Mucosa of stomach (tissue), 1 donor: ENCODE measurements around the gene ESCO1.
"Not testable (repeated sequence)": the region's sequence is repeated elsewhere in the genome, so short reads cannot be mapped to it uniquely, and the experiment has no call there.

ENCODE experiments used
- H3K27me3 ChIP-seq: one replicate; pipeline ENCODE4 v1.7.0; 2013; ENCODE audit warnings: mild to moderate bottlenecking, low read length; ENCODE audit not compliant: control insufficient read depth, insufficient read depth
- H3K36me3 ChIP-seq: one replicate; pipeline ENCODE4 v1.7.0; 2013; ENCODE audit warnings: low read length; ENCODE audit not compliant: control insufficient read depth, insufficient read depth
- H3K4me1 ChIP-seq: one replicate; pipeline ENCODE4 v1.7.0; 2013; ENCODE audit warnings: mild to moderate bottlenecking, low read length; ENCODE audit not compliant: control insufficient read depth, insufficient read depth
- H3K4me3 ChIP-seq: one replicate; pipeline ENCODE4 v1.7.0; 2013; ENCODE audit warnings: low read length
- H3K9ac ChIP-seq: one replicate; pipeline ENCODE4 v1.7.0; 2013; ENCODE audit warnings: mild to moderate bottlenecking, low read length, moderate library complexity
- H3K9me3 ChIP-seq: one replicate; pipeline ENCODE4 v1.7.0; 2013; ENCODE audit warnings: mild to moderate bottlenecking, low read length, moderate library complexity; ENCODE audit not compliant: control insufficient read depth
- donor health status: Pancreatic carcinoma.

Gene ESCO1

DNA sequence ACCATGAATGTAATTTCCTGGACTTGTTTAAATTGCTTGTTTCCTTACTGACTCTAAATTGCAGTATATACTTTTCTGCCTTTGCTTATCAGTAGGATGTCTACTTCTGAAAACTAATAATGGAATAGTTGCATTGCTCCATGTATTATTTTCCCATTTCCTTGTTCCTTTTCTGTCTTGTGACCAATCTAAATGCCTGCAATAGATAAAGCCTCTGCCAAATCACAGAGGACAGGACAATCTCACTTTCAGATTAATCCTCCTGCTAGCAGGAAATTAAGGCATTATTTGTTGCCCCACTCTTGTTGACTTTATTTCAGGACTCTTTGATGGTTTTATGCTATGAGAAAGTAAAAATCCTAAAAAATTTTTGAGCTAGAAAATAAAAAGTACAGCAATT is 4.7 kb upstream of the ESCO1 start:
- Histone ChIP-seq H3K27me3 (no peaks in the 10 kb centered on the region), H3K9me3 (no peaks in the 10 kb centered on the region), H3K4me1 (peaks cover 18% of the 10 kb centered on the region), H3K9ac (peak overlapping the region; percentile 50), H3K36me3 (no peaks in the 10 kb centered on the region), H3K4me3 (peak overlapping the region; percentile 32)

DNA sequence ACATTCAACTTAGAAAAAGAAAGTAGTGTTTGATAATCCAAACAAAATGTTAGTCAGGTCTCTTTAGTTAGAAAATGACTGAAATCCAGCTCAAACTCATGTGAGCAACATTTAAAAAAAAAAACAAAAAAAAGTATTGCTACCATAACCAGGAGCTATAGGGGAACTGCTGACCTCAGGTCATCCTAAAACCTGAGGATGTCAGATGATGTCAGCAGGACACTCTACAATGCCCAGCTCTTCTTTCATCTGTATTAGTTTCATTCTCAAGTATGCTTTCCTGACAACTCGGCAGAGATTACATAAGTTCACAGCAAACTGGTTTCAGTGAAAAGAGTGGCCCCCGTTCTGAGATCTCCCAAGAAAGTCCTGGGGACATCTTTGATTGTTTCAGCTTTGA is 4.2 kb upstream of the ESCO1 start:
- peak overlapping the region; percentile 50 for H3K9ac ChIP-seq
- no peaks in the 10 kb centered on the region for H3K27me3 ChIP-seq
- H3K4me1 ChIP-seq = peaks cover 18% of the 10 kb centered on the region
- no peaks in the 10 kb centered on the region for H3K9me3 ChIP-seq
- H3K4me3 ChIP-seq = peak overlapping the region; percentile 32
- no peaks in the 10 kb centered on the region for H3K36me3 ChIP-seq

DNA sequence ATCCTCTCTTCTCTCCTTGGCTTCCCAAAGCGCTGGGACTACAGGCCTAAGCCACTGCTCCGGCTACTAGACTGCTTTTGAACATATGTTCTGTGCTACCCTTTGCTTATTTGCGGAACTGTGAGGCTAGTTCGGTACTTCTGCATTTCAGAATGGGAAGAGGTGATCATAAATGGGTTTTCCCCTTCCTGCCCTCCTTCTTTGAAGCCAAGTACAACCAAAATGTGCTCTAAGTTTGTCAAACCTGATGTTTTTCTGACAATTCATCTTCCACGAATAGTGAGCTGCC is 1.7 kb upstream of the ESCO1 start:
- Histone ChIP-seq H3K36me3 (no peaks in the 10 kb centered on the region), H3K4me1 (peaks cover 18% of the 10 kb centered on the region), H3K9me3 (no peaks in the 10 kb centered on the region)

DNA sequence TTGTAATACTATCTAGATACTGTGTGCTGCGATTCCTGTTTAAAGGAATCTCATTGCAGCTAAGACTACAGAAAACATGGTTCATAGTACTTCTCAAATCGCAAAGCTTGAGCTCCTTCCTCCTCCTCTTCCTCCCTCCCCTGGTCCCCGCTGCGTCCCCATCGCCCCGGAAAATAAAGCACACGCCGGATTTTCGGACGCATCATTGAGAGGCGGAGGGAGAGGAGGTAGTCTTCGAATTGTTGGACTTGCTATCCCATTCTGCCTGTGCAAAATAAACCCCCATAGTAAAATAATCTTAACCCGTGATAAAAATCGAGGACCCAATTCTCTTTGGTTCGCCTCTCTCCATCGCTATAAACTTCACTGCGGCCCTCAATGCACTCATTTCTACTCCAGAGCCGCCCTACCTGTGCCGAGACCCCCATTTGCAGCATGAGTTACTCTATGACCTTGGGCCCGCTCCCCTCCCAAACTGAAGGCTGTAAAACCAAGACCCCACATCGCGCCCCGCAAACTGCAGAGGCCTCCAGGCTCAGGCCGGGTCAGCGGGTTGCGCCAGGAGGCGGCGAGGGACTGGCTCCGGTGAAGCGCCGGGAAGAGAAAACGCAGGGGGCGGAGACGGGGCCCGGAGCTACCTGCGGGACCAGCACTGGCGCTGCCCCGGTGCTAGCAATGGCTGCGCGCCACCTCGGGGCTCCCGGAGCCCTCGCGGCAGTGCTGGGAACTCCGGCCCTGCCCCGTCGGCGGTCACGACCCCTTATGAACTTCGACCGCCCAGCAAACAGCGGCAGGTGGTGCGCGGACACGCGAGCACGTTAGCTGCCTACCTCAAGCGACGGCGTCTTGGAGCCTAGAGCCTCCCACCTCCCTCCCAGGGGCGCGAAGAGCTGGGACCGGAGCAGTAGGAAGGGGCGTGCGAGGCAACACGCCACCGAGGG is 649 bp downstream of the ESCO1 start:
- Histone ChIP-seq H3K36me3 (no peaks in the 10 kb centered on the region), H3K4me1 (peaks cover 9% of the 10 kb centered on the region), H3K4me3 (peak overlapping the region; percentile 99), H3K27me3 (no peaks in the 10 kb centered on the region), H3K9ac (peak overlapping the region; percentile 99), H3K9me3 (no peaks in the 10 kb centered on the region)

More for the DNA sequence above, 1.7 kb upstream of the ESCO1 start:
- Histone ChIP-seq H3K4me3 (no peak overlapping the region), H3K9ac (no peak overlapping the region), H3K27me3 (no peaks in the 10 kb centered on the region)

DNA sequence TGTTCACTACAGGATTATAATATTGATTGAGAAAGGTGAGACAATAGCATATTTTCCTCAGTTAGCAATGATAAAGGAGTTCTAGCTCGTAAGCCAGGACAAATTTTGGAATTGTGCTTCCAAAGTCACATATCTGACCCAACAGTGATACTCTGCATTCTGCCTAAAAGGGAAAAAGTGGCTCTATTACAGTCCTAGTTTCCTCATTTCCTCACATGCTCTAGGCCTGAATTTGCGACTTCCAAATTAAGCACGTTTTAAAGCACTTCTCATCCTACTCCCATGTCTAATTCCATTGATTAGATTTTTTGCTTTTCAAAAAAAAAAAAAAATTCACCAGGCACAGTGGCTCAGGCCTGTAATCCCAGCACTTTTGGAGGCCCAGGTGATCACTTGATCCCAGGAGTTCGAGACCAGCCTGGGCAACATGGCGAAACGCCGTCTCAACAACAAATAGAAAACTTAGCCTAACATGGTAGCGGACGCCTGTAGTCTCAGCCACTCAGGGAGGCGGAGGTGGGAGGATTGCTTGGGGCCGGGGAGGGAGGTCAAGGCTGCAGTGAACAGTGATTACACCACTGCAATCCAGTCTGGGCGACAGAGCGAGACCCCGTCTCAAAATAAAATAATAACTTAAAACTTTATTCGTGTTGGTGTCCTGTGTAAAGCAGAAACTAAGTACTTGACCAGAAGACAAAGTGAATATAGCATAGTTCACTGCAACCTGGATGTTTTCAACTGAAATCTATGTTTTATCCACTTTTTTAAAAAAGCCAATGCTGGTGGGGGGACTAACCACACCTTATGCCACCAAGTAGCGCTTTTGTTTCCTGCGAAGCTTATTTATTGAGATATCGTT is 1.5 kb downstream of the ESCO1 start:
- H3K9me3 ChIP-seq = no peaks in the 10 kb centered on the region
- H3K4me1 ChIP-seq = peaks cover 6% of the 10 kb centered on the region
- H3K4me3 ChIP-seq = peak overlapping the region; percentile 99
- no peaks in the 10 kb centered on the region for H3K36me3 ChIP-seq
- no peaks in the 10 kb centered on the region for H3K27me3 ChIP-seq
- peak overlapping the region; percentile 99 for H3K9ac ChIP-seq

DNA sequence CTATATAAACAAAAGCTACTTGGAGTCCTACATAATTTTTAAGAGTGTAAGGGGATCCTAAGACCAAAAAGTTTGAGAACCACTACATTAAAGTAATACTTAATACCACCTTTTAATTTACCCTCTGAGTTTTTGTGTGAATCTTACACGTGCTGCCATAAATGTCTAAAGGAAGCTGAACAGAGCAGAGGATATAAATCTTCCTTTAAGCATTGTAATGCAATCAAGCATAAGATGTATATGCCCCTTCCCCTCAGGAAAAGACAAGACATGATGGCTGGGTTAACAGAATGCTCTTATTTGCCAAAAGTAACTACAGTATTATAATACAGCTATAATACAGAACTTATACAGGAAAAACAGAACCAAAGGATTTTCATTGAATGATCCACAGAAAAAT is 2.9 kb downstream of the ESCO1 start:
- H3K9me3 ChIP-seq = no peaks in the 10 kb centered on the region
- no peak overlapping the region for H3K9ac ChIP-seq
- H3K27me3 ChIP-seq = no peaks in the 10 kb centered on the region
- H3K4me1 ChIP-seq = peaks cover 6% of the 10 kb centered on the region
- H3K36me3 ChIP-seq = no peaks in the 10 kb centered on the region
- H3K4me3 ChIP-seq = no peak overlapping the region

DNA sequence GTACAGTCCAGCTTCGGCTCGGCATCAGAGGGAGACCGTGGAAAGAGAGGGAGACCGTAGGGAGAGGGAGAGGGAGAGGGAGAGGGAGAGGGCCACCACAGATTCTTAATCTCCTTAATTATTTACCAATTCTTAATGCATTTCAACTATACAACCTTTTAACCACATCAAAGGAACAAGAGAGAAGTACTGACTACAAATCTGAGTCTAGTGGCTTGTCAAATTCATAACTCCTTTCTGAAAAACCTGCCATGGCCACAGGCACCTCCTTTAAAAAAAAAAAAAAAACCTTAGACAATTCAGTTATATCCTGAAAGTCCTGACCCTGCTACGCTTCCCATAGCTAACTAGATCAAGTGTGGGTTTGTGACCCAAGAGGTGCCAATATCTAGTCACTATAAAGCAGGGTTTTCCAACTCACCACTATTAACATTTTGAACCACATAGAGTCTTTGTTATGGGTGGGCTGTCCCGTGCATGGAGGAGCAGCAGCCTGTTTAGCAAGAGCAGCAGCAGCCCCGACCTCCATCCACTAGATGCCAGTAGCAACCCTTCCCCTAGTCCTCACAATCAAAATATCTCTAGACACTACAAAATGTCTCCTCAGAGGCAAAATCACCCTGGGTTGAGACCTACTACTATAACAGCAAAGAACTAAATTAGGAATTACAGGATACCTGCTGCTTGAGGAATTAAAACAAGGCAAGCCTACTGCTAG is 6.8 kb downstream of the ESCO1 start:
- H3K4me3 ChIP-seq = no peak overlapping the region
- H3K27me3 ChIP-seq = no peaks in the 10 kb centered on the region
- no peak overlapping the region for H3K9ac ChIP-seq
- H3K36me3 ChIP-seq = no peaks in the 10 kb centered on the region
- no peaks in the 10 kb centered on the region for H3K9me3 ChIP-seq
- peaks cover 3% of the 10 kb centered on the region for H3K4me1 ChIP-seq

DNA sequence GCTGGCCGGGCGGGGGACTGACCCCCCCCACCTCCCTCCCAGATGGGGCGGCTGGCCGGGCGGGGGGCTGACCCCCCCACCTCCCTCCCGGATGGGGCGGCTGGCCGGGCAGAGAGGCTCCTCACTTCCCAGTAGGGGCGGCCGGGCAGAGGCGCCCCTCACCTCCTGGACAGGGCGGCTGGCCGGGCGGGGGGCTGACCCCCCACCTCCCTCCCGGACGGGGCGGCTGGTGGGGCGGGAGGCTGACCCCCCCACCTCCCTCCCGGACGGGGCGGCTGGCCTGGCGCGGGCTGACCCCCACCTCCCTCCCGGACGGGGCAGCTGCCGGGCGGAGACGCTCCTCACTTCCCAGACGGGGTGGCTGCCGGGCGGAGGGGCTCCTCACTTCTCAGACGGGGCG is 8.1 kb downstream of the ESCO1 start:
- not testable (repeated sequence) for H3K36me3 ChIP-seq, H3K4me1 ChIP-seq, H3K9ac ChIP-seq, H3K4me3 ChIP-seq, H3K9me3 ChIP-seq, H3K27me3 ChIP-seq

DNA sequence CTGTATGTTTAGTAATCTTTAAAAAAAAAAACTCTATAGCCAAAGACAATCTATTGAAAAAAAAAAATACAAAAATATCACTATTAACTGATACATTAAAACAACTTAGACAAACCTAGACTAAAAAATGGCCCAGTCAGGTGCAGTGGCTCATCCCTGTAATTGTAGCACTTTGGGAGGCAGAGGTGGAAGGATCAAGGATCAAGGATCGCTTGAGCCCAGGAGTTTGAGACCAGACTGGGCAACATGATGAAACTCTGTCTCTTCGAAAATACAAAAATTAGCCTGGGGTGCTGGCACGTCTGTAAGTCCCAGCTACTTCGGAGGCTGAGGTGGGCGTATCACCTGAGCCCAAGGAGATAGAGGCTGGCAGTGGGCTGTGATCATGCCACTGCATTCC is 16.1 kb downstream of the ESCO1 start:
- Histone ChIP-seq H3K36me3 (no peaks in the 10 kb centered on the region), H3K4me1 (no peaks in the 10 kb centered on the region), H3K27me3 (no peaks in the 10 kb centered on the region), H3K9ac (no peak overlapping the region), H3K9me3 (no peaks in the 10 kb centered on the region), H3K4me3 (no peak overlapping the region)

DNA sequence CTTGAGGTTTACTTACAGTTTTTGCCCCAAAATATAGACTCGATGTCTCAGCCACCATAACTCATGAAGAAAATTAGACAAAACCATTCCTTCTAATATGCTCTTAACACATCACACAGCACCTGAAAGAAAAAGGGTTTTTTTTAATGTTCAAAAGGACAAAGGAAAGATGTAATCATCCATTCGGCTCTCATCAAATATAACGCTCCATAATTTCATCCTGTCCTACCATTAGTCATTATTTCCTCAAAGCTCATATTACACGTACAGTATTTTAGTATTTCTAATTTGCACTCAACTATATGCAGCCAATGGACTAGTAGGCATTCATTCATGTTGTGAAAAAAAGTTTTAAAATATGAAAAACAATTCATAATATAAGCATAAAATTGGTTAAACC is 24.8 kb downstream of the ESCO1 start:
- H3K9ac ChIP-seq = no peak overlapping the region
- H3K4me3 ChIP-seq = no peak overlapping the region
- H3K27me3 ChIP-seq = no peaks in the 10 kb centered on the region
- no peaks in the 10 kb centered on the region for H3K4me1 ChIP-seq
- no peaks in the 10 kb centered on the region for H3K9me3 ChIP-seq
- H3K36me3 ChIP-seq = peaks cover 8% of the 10 kb centered on the region

DNA sequence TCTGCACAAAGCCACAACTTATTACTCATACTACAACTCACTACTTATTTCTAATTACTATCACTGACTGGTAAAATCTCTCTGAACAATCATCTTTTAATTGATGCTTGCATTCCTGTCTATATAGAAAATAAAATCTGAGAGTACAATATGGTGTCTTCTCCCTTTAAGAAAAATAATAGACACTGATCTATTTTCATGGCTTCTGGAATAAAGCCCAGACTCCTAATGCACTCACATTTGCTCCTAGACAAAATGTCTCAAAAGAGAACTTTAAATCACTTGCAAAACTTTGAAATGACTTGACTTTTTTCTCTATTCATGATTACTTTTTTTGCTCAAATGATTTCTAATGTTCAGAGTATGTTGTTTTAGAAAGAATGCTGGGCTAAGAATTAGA is 28.7 kb downstream of the ESCO1 start:
- no peaks in the 10 kb centered on the region for H3K27me3 ChIP-seq
- no peaks in the 10 kb centered on the region for H3K4me1 ChIP-seq
- no peaks in the 10 kb centered on the region for H3K9me3 ChIP-seq
- H3K9ac ChIP-seq = no peak overlapping the region
- peaks cover 8% of the 10 kb centered on the region for H3K36me3 ChIP-seq
- no peak overlapping the region for H3K4me3 ChIP-seq

DNA sequence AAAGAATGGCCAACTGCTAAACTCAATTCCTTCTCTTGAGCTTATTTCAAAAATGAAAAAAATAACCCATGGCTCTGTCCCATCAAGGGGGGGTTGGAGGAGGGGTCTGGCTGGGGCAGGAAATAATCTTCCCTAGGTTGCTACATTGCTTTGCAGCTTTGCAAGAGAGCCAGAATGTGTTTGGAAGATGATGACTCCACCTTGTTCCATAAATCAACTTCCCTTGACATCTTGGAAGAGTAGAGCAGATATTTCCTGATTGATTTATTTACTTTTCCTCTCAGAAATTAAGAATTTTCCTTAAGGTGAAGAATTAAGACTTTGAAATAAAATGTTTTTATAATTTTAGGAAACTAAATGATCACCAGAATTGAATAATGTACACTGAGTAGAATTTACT is 41.3 kb downstream of the ESCO1 start:
- Histone ChIP-seq H3K9me3 (no peaks in the 10 kb centered on the region), H3K4me3 (no peak overlapping the region), H3K36me3 (peaks cover 4% of the 10 kb centered on the region), H3K4me1 (peaks cover 6% of the 10 kb centered on the region), H3K27me3 (no peaks in the 10 kb centered on the region), H3K9ac (no peak overlapping the region)
